Endothelial cell of umbilical vein (primary cell): ENCODE results near the gene NFE2L1. TPM values are rescaled to one million over a fixed set of nuclear protein-coding genes. Genes with fewer than 3 reads are reported as not detected.
A peak's percentile ranks its signal among the peaks of the same experiment; 100 is the strongest.

ENCODE experiments used
- BruUV-seq: library from RNA; stranded (reverse); fragments of 400-500 nt; replicated peaks from 2 replicates; lab custom pipeline; 2021; lab: Mats Ljungman, UMichigan
- CTCF ChIA-PET: fragments of 300-600, 350-600 bp; sonication (Branson Sonifier 250); formaldehyde crosslinking; loops from one replicate; lab custom pipeline; 2021; ENCODE audit warnings: antibody characterized with exemption, inconsistent platforms; lab: Charles Lee
- POLR2A ChIA-PET: fragments of 300-600, 350-600 bp; sonication (Branson Sonifier 250); formaldehyde crosslinking; loops from one replicate; lab custom pipeline; 2021; ENCODE audit warnings: antibody characterized with exemption, inconsistent platforms; lab: Charles Lee
- DNase-seq: peaks from one replicate; pipeline ENCODE4 v3.0.0-alpha.2; 2011; ENCODE audit warnings: low read depth, low spot score
- FAIRE-seq: peaks from 2 replicates; lab custom pipeline; 2011; peaks lifted over from hg19 to GRCh38; lab: Jason Lieb, UNC
- H2AFZ ChIP-seq: 2 replicates; pipeline ENCODE4 v1.6.0; 2012; ENCODE audit warnings: low read depth, low read length, control low read depth, inconsistent platforms
- H3K27ac ChIP-seq: 2 replicates; pipeline ENCODE4 v1.5.1; 2011; ENCODE audit warnings: low read depth, mild to moderate bottlenecking, control low read depth, low read length, moderate library complexity; ENCODE audit not compliant: insufficient read depth
- H3K27me3 ChIP-seq, 2 experiments: 2 replicates each; pipeline versions ENCODE4 v1.6.0 to v1.6.1; 2011; ENCODE audit warnings: low read length in 2 of 2, mixed read lengths in 1 of 2; ENCODE audit not compliant: control insufficient read depth in 2 of 2, insufficient read depth in 2 of 2
- H3K36me3 ChIP-seq, 2 experiments: 2 replicates in 1 of 2; 3 replicates in 1 of 2; pipeline ENCODE4 v1.5.1; 2011; ENCODE audit warnings: low read length in 2 of 2, mild to moderate bottlenecking in 1 of 2, moderate library complexity in 1 of 2; ENCODE audit not compliant: control insufficient read depth in 2 of 2, insufficient read depth in 2 of 2; ENCODE audit errors: extremely low read depth in 1 of 2
- H3K4me1 ChIP-seq: 3 replicates; pipeline ENCODE4 v1.5.1; 2011; ENCODE audit warnings: mild to moderate bottlenecking, low read length; ENCODE audit not compliant: control insufficient read depth, insufficient read depth; ENCODE audit errors: extremely low read depth
- H3K4me2 ChIP-seq: 2 replicates; pipeline ENCODE4 v1.6.1; 2011; ENCODE audit warnings: low read length, control low read depth, mixed read lengths; ENCODE audit not compliant: insufficient read depth
- H3K4me3 ChIP-seq, 3 experiments: fragments of 200-600 bp in 1 of 3; sonication (generic), shearing (Covaris generic) in 1 of 3; replicated peaks in 1 of 3; 2 replicates each; pipeline ENCODE4 v1.5.1; 2011 to 2016; ENCODE audit warnings: control low read depth in 3 of 3, low read length in 3 of 3, mild to moderate bottlenecking in 2 of 3, inconsistent platforms in 1 of 3, low read depth in 1 of 3, moderate library complexity in 1 of 3; ENCODE audit not compliant: insufficient read depth in 1 of 3
- H3K79me2 ChIP-seq: 2 replicates; pipeline ENCODE4 v1.6.0; 2012; ENCODE audit warnings: low read length, inconsistent platforms; ENCODE audit not compliant: control insufficient read depth, insufficient read depth
- H3K9ac ChIP-seq: replicated peaks from 2 replicates; pipeline ENCODE3; 2011; ENCODE audit warnings: low read length, control low read depth; ENCODE audit not compliant: insufficient read depth; ENCODE audit errors: extremely low read depth
- H3K9me1 ChIP-seq: replicated peaks from 3 replicates; pipeline ENCODE4 v1.6.0; 2011; ENCODE audit warnings: mild to moderate bottlenecking, low read length; ENCODE audit not compliant: control insufficient read depth, insufficient read depth; ENCODE audit errors: extremely low read depth
- H3K9me3 ChIP-seq: replicated peaks from 2 replicates; pipeline ENCODE4 v1.5.1; 2012; ENCODE audit warnings: low read length, inconsistent platforms; ENCODE audit not compliant: control insufficient read depth, insufficient read depth
- H4K20me1 ChIP-seq: replicated peaks from 2 replicates; pipeline ENCODE3; 2011; ENCODE audit warnings: mild to moderate bottlenecking, low read length; ENCODE audit not compliant: control insufficient read depth, insufficient read depth; ENCODE audit errors: extremely low read depth
- JUN ChIP-seq: IDR thresholded peaks from 2 replicates; pipeline ENCODE4 v1.6.1; 2011; ENCODE audit warnings: borderline replicate concordance, low read depth; ENCODE audit not compliant: insufficient read length, insufficient read depth
- MAX ChIP-seq: IDR thresholded peaks from 2 replicates; pipeline ENCODE4 v1.6.1; 2011; ENCODE audit not compliant: insufficient read depth, insufficient read length
- POLR2A ChIP-seq: IDR thresholded peaks from 2 replicates; pipeline ENCODE4 v1.6.1; 2012; ENCODE audit warnings: low read depth, mild to moderate bottlenecking, control low read depth, low read length
- POLR2AphosphoS5 ChIP-seq: IDR thresholded peaks from 2 replicates; pipeline ENCODE4 v1.6.1; 2012; ENCODE audit warnings: low read depth, mild to moderate bottlenecking, control low read depth, low read length, moderate library complexity; ENCODE audit not compliant: insufficient read depth
- dilution Hi-C: fragments of 300-500 bp; cut with MboI; formaldehyde crosslinking; loops from one replicate; pipeline ENCODE4 v1.15.0; 2019; ENCODE audit warnings: low sequenced_read_pairs; ENCODE audit not compliant: extremely low pct_ligation_motif_present
- intact Hi-C: fragments of 100-400 bp; cut with micrococcal nuclease; formaldehyde crosslinking; loops from one replicate; pipeline ENCODE4 v1.10.0; 2022
- polyA plus RNA-seq, 4 experiments: library from polyadenylated mRNA; depleted of rRNA in 3 of 4; stranded (reverse) in 3 of 4; unstranded in 1 of 4; fragments of >200 nt; gene quantifications; 2 replicates each; pipeline versions ENCODE4 v1.2.1 to v1.2.3, GENCODE V29; 2011 to 2012; ENCODE audit warnings: missing spikeins in 1 of 4
- total RNA-seq: library from RNA; stranded (reverse); gene quantifications from 2 replicates; pipeline ENCODE4 v1.2.3, GENCODE V29; 2021

The NFE2L1 gene
- total and polyA plus RNA-seq, 2 donors (not counting 3 experiments of a cell fraction or from before 2014, with no cell fraction given): 187 to 236 TPM

GRCh38 chr17:48101012-48101720 is 53.0 kb downstream of the NFE2L1 start, which contains the start of gene CBX1:
CBX1 (minus strand) TSS chr17:48101478; CDS start chr17:48077004, 24,474 bp downstream.
- peak; percentile 96 for DNase-seq
- Histone ChIP-seq H3K9me1 (no peaks in the 10 kb centered on the region), H3K36me3 (no peaks in the 10 kb centered on the region), H3K4me2 (peak within 1 kb of the TSS; percentile 99), H3K27me3 (no peaks in the 10 kb centered on the region), H3K4me3 (peak within 1 kb of the TSS; percentile 60 to 91 (median 82)), H2AFZ (peak within 1 kb of the TSS; percentile 55), H3K9me3 (no peaks in the 10 kb centered on the region), H3K79me2 (peaks cover 47% of the 10 kb centered on the region), H3K27ac (peak within 1 kb of the TSS; percentile 58), H3K9ac (peak within 1 kb of the TSS; percentile 76), H3K4me1 (peaks cover 8% of the 10 kb centered on the region), H4K20me1 (peaks cover 3% of the 10 kb centered on the region)
- CTCF ChIA-PET: interaction anchor here (0.8 to 2.2 kb wide), 8 partner anchors 8 to 130 kb away, joined by 3 to 13 read pairs (median 4); partner anchors contain the start of gene CDK5RAP3
- dilution Hi-C loops (no loop called here), intact Hi-C loops (loop anchor here (2.0 to 5.0 kb wide), 3 partner anchors 52 to 141 kb away; partner anchors contain the start of gene NFE2L1)
- peak; percentile 80 for FAIRE-seq
- TF ChIP-seq POLR2A (peak; percentile 50), JUN (no peak), MAX (no peak), POLR2AphosphoS5 (peak; percentile 76)
- POLR2A ChIA-PET: interaction anchor here (1.7 kb wide), 1 partner anchor 53 kb away, joined by 9 read pairs; the partner anchor contains the start of gene NFE2L1
- TSS peak; percentile 11 for BruUV-seq
